Upper lobe of left lung (tissue), 4 donors: ENCODE measurements around the gene GP1BA.

ENCODE experiments used
- CTCF ChIP-seq, 6 experiments: fragments of 450-650 bp in 4 of 6; fragments of 200-600 bp in 2 of 6; sonication (generic) in 2 of 6; IDR thresholded peaks; one replicate each; pipeline ENCODE4 v1.5.1; 2016 to 2019; ENCODE audit warnings: antibody characterized with exemption in 6 of 6
- POLR2A ChIP-seq, 4 donors: fragments of 450-650 bp; IDR thresholded peaks; one replicate each; pipeline ENCODE4 v1.5.1; 2016 to 2017; ENCODE audit warnings: antibody characterized with exemption in 4 of 4, mild to moderate bottlenecking in 2 of 4
- POLR2AphosphoS5 ChIP-seq, 2 donors: sonication (generic); formaldehyde crosslinking; IDR thresholded peaks; one replicate each; pipeline ENCODE4 v1.5.1; 2017; ENCODE audit warnings: antibody characterized with exemption in 2 of 2

GRCh38 chr17:4948931-4949320 lies 16.8 kb downstream of the GP1BA start:
- TF ChIP-seq POLR2A (IDR thresholded peaks at IDR 0.05) (peak in 3 of 4 donors; percentile 11 to 72 (median 38)), CTCF (IDR thresholded peaks at IDR 0.05) (peak in 2 of 6 experiments; percentile 13 to 16), POLR2AphosphoS5 (IDR thresholded peaks at IDR 0.05) (peak in 1 of 2 donors; percentile 59)
